ENCODE results near the gene STK33.

STK33 gene

DNA sequence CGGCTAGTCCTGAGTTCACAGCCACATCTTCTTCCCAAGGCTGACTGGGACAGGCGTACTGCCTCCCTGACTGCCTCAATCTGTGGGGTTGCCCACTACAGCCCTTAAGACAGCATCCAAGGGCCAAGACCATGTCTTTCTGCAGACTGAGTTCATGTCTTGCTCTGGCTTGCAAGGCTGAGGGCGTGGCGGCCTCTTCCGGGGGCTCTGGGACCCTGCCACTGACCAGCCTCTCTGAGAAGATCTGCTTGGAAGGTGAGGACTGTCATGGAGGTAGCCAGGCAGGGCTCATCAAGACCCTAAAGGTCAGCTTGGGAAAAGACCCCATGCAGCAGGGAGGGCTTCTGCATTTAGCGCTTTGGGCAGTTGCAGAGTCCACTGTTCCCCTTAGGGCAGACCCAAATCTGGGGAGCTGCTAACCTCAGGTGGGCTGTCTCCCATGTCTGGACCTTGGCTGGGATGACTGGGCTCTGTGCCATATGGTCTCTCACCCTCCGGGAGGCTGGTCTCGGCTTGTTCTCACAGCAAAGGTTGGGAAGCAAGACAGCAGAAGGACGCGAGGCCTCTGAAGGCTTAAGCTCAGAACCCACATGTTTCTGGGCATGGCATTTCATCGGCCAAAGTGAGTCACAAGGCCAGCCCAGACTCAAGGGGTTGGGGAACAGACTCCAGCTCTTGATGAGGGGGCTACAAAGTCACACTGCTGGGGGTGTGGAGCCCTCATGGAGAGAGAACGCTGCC, 221.2 kb downstream of the STK33 start:
- CTCF ChIA-PET: interaction anchor here (1.3 kb wide), 1 partner anchor 8 kb away, joined by 4 read pairs; no protein-coding TSS in a partner anchor
- TF ChIP-seq, protein P1, sequence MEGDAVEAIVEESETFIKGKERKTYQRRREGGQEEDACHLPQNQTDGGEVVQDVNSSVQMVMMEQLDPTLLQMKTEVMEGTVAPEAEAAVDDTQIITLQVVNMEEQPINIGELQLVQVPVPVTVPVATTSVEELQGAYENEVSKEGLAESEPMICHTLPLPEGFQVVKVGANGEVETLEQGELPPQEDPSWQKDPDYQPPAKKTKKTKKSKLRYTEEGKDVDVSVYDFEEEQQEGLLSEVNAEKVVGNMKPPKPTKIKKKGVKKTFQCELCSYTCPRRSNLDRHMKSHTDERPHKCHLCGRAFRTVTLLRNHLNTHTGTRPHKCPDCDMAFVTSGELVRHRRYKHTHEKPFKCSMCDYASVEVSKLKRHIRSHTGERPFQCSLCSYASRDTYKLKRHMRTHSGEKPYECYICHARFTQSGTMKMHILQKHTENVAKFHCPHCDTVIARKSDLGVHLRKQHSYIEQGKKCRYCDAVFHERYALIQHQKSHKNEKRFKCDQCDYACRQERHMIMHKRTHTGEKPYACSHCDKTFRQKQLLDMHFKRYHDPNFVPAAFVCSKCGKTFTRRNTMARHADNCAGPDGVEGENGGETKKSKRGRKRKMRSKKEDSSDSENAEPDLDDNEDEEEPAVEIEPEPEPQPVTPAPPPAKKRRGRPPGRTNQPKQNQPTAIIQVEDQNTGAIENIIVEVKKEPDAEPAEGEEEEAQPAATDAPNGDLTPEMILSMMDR (IDR thresholded peaks at IDR 0.05; ENCODE audit: control extremely low read depth, extremely low read depth, low read depth, missing control alignments): no peak
- DNase-seq (ENCODE audit: extremely low spot score): no peak
- POLR2A ChIA-PET: no interaction called here

DNA sequence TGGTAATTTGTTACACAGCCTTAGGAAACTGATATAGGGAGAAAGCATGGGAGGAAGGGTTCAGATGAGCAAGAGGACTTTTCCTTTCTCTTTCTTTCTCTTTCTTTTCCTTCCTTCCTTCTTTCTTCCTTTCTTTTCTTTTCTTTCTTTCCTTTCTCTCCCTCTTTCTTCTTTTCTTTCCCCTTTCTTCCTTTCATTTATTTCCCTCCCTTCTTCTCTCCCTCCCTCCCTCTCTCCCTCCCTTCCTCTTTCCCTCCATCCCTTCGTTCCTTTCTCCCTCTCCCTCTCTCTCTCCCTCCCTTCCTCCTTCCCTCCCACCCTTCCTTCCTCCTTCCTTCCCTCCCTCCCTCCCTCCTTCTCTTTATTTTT, 222.5 kb downstream of the STK33 start:
- POLR2A ChIA-PET: no interaction called here
- CTCF ChIA-PET: no interaction called here
- TF ChIP-seq, protein P1 (IDR thresholded peaks at IDR 0.05; ENCODE audit: control extremely low read depth, extremely low read depth, low read depth, missing control alignments): no peak
- no peak for DNase-seq (ENCODE audit: extremely low spot score)

- POLR2A ChIA-PET: no interaction called here
- no peak for DNase-seq (ENCODE audit: extremely low spot score)
- CTCF ChIA-PET: no interaction called here
- TF ChIP-seq, protein P1 (IDR thresholded peaks at IDR 0.05; ENCODE audit: control extremely low read depth, extremely low read depth, low read depth, missing control alignments): no peak
Observed at GRCh38 chr11:8370812-8371515, 223.1 kb downstream of the STK33 start.

- ChIA-PET POLR2A (no interaction called here), CTCF (interaction anchor here (1.1 kb wide), 1 partner anchor 231 kb away, joined by 3 read pairs; no protein-coding TSS in a partner anchor)
- TF ChIP-seq, protein P1 (IDR thresholded peaks at IDR 0.05; ENCODE audit: control extremely low read depth, extremely low read depth, low read depth, missing control alignments): no peak
- DNase-seq (ENCODE audit: extremely low spot score): no peak
Observed at GRCh38 chr11:8369592-8370205, 224.3 kb downstream of the STK33 start.

GRCh38 chr11:8368772-8369171, 225.3 kb downstream of the STK33 start:
- POLR2A ChIA-PET: no interaction called here
- TF ChIP-seq, protein P1 (IDR thresholded peaks at IDR 0.05; ENCODE audit: control extremely low read depth, extremely low read depth, low read depth, missing control alignments): no peak
- DNase-seq (ENCODE audit: extremely low spot score): no peak
- CTCF ChIA-PET: interaction anchor here (0.7 kb wide), 1 partner anchor 19 kb away, joined by 3 read pairs; no protein-coding TSS in a partner anchor

DNA sequence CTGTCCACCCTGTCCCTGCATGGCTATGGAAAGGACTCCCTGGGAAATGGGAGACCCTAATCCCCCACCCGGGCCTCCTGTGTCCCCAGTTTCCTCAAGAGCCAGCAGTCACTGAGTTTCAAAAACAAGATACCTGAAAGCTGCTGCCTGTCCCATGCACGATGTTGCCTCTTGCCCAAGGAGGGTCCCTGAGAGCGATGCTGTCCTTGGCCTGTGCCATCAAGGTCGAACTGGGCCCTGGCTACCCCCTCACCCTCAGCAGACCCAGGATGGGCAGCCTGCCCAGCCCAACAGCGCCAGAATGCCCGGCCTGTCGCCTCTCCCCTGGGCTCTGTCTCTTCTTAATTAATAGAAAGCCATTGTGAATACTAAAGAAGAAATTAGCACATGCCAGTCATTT, 225.8 kb downstream of the STK33 start:
- CTCF ChIA-PET: interaction anchor here (1.2 kb wide), 1 partner anchor 14 kb away, joined by 3 read pairs; no protein-coding TSS in a partner anchor
- POLR2A ChIA-PET: no interaction called here
- no peak for DNase-seq (ENCODE audit: extremely low spot score)
- TF ChIP-seq, protein P1 (IDR thresholded peaks at IDR 0.05; ENCODE audit: control extremely low read depth, extremely low read depth, low read depth, missing control alignments): no peak
